ENCODE data around the gene URAD. TPM values are rescaled to one million over a fixed set of nuclear protein-coding genes. Genes with fewer than 3 reads are reported as not detected.

The URAD gene, protein sequence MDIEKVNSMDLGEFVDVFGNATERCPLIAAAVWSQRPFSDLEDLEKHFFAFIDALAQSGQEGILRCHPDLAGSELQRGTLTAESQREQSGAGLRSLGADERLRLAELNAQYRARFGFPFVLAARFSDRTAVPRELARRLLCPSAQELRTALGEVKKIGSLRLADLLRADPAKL
- not detected in 2 replicates for total RNA-seq

DNA sequence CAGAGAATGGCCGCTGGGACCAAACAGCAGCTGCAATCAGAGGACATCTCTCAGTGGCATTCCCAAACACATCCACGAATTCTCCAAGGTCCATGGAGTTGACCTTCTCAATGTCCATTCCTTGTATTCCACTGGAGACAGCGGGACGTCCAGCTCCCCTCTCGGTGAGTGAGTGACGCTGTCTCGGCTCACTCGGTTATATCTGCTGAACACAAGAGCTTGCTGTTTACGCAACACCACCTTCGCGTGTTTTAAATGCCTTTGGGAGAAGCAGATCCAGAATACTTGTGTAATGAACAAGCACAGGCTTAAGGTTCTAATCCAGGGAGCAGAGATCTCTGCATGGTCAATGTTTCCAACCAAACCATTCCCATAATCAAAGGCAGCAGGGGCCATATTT lies at the start of gene URAD:
URAD (minus strand) TSS at position 174 of the 400 bp plus-strand sequence; CDS start at position 118, 56 bp downstream.

DNA sequence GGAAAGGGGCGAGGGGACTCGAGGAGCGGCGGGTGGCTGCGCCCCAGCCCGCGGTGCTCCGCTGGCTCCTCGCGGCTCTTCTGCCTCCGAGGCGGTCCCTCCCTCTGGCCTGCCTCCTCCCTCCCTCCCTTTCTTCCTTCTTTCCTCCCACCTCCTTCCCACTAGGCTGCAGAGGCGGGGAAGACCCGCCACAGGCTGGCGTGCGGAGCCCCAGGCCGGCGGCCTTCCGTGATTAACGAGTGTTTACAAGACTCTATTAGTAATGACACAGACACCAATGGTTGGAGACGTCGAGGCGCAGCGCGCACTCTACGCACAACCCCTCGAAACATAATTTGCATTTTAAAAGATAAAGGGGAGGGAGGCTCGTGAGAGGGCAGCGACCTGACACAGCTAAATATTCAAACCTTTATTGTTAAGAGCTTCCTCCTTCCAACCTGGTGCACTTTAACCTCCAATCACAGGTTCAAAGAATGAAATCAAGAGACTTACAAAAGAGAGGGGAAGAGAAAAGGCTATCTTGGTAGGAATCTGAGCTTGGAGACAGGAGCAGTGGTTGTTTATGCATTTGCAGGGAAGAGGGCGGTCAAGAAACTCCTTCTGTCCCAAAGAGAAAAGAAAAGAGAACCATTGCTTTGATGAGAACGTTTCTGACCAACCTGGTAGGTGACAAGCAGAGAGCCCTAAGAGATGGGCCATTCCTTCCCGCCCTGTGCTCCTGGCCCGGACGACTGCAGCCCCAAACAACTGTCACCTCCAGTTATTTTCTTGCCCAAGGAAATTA lies 19.2 kb downstream of the URAD start, which contains the start of gene CDX2:
CDX2 (minus strand) TSS at position 234 of the 784 bp plus-strand sequence. CDS start 309 bp downstream, outside the sequence.

Small RNA genes within 50 kb of the gene (small RNA-seq; reads per million reads assigned to genes)
- gene ATP5F1EP2, result not detected
- not detected for gene RN7SL272P

Other genes starting within 250 kb of the URAD start
- gene GSX1, start 196.2 kb downstream of the URAD start, total RNA-seq, result not detected in 2 replicates
- not detected in 2 replicates for gene PDX1, start 68.7 kb downstream of the URAD start, total RNA-seq
- not detected in 2 replicates for gene CDX2, start 19.4 kb downstream of the URAD start, total RNA-seq
- not detected in 2 replicates for gene FLT3, start 111.9 kb upstream of the URAD start, total RNA-seq
- 15.8 and 20.3 TPM in 2 replicates for gene PAN3, start 149.9 kb upstream of the URAD start, total RNA-seq

All from subcutaneous preadipocyte (primary cell).